Esophagus muscularis mucosa (tissue), 4 donors: ENCODE data around the gene ZDHHC22. TPM values are rescaled to one million over a fixed set of nuclear protein-coding genes. Genes with fewer than 3 reads are reported as not detected.

ENCODE experiments used
- DNase-seq: peaks from one replicate; pipeline ENCODE4 v3.0.0-alpha.2; 2017; ENCODE audit errors: extremely low spot score
- H3K27ac ChIP-seq, 4 donors: fragments of 200-600 bp; sonication (generic); replicated peaks in 1 of 4; 1 replicate in 3 of 4; 2 replicates in 1 of 4; pipeline ENCODE4 v1.5.1; 2016 to 2019; ENCODE audit warnings: mild to moderate bottlenecking in 1 of 4
- H3K27me3 ChIP-seq, 4 donors: fragments of 200-600 bp; sonication (generic); one replicate each; pipeline versions ENCODE4 v1.5.1 to v1.6.0; 2016 to 2019
- H3K36me3 ChIP-seq, 4 donors: fragments of 200-600 bp; sonication (generic); one replicate each; pipeline ENCODE4 v1.5.1; 2016 to 2019
- H3K4me1 ChIP-seq, 4 donors: fragments of 200-600 bp; sonication (generic); one replicate each; pipeline ENCODE4 v1.5.1; 2016 to 2019
- H3K4me3 ChIP-seq, 4 donors: fragments of 200-600 bp; sonication (generic); 1 replicate in 2 of 4; 2 replicates in 2 of 4; pipeline ENCODE4 v1.5.1; 2016 to 2019; ENCODE audit warnings: mild to moderate bottlenecking in 4 of 4, moderate library complexity in 1 of 4
- H3K9me3 ChIP-seq, 4 donors: fragments of 200-600 bp; sonication (generic); 1 replicate in 3 of 4; 2 replicates in 1 of 4; pipeline ENCODE4 v1.5.1; 2016 to 2019
- EP300 ChIP-seq: sonication (generic); formaldehyde crosslinking; IDR thresholded peaks from one replicate; pipeline ENCODE4 v1.6.1; 2017; ENCODE audit warnings: antibody characterized with exemption
- POLR2A ChIP-seq: fragments of 450-650 bp; IDR thresholded peaks from one replicate; pipeline ENCODE4 v1.6.1; 2017; ENCODE audit warnings: antibody characterized with exemption, moderate library complexity, mild to moderate bottlenecking, low read depth
- POLR2AphosphoS5 ChIP-seq, 2 donors: sonication (generic); formaldehyde crosslinking; IDR thresholded peaks; one replicate each; pipeline ENCODE4 v1.6.1; 2017; ENCODE audit warnings: antibody characterized with exemption in 2 of 2
- WGBS: methylation state at CpG from one replicate; pipeline ENCODE4 v1.1.5; 2018; 5-methylcytosine and 5-hydroxymethylcytosine counted together
- intact Hi-C: fragments of 100-400 bp; cut with DNase I; formaldehyde crosslinking; loops from one replicate; pipeline ENCODE4 v1.15.1; 2023
- total RNA-seq, 4 donors: library from RNA; depleted of rRNA; stranded (reverse); fragments of >200 nt; gene quantifications; one replicate each; pipeline versions ENCODE4 v1.1.0 to v1.2.1, GENCODE V29; 2016
- TF ChIP-seq, protein P1 (sequence below), 3 experiments: fragments of 200-600 bp in 2 of 3; fragments of 450-650 bp in 1 of 3; sonication (generic) in 2 of 3; IDR thresholded peaks; one replicate each; pipeline ENCODE4 v1.5.1; 2017 to 2019; ENCODE audit warnings: antibody characterized with exemption in 3 of 3, mild to moderate bottlenecking in 2 of 3, moderate library complexity in 1 of 3

Gene ZDHHC22
- total RNA-seq, 4 donors from 2014 or later = 0.13 TPM; not detected in 3

DNA sequence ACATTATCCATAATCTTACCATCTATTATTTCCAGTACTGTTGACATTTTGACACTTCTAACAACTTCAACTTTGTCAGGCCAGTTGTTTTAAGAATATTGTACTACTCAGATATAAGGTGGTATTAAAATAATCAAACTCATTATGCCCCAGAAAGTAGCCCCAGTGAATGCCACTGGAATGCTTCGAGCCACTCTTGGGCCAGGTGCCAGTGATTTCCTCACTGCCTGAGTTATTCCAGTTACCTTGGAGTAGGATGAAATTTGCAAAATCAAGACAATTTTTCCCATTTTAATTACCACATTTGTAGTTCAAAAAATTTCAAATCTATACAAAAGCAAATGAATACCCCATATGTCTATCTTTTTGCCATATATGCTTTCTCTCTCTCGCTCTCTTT, 34.4 kb downstream of the ZDHHC22 start:
- Histone ChIP-seq H3K4me1 (peaks cover 75 to 97% (median 90%) of the 10 kb centered on the region in 4 donors), H3K9me3 (no peaks in the 10 kb centered on the region), H3K36me3 (peaks cover 5 to 60% (median 49%) of the 10 kb centered on the region in 4 donors), H3K27me3 (no peaks in the 10 kb centered on the region), H3K4me3 (no peak overlapping the region), H3K27ac (peak overlapping the region; percentile 61 to 98 (median 97))
- WGBS = 76% methylated on average over 2 of the region's 2 CpGs
- DNase-seq = no peak
- intact Hi-C loops = no loop called here
- no peak for TF ChIP-seq POLR2AphosphoS5 (IDR thresholded peaks at IDR 0.05)
- TF ChIP-seq, protein P1, sequence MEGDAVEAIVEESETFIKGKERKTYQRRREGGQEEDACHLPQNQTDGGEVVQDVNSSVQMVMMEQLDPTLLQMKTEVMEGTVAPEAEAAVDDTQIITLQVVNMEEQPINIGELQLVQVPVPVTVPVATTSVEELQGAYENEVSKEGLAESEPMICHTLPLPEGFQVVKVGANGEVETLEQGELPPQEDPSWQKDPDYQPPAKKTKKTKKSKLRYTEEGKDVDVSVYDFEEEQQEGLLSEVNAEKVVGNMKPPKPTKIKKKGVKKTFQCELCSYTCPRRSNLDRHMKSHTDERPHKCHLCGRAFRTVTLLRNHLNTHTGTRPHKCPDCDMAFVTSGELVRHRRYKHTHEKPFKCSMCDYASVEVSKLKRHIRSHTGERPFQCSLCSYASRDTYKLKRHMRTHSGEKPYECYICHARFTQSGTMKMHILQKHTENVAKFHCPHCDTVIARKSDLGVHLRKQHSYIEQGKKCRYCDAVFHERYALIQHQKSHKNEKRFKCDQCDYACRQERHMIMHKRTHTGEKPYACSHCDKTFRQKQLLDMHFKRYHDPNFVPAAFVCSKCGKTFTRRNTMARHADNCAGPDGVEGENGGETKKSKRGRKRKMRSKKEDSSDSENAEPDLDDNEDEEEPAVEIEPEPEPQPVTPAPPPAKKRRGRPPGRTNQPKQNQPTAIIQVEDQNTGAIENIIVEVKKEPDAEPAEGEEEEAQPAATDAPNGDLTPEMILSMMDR (IDR thresholded peaks at IDR 0.05) = no peak

DNA sequence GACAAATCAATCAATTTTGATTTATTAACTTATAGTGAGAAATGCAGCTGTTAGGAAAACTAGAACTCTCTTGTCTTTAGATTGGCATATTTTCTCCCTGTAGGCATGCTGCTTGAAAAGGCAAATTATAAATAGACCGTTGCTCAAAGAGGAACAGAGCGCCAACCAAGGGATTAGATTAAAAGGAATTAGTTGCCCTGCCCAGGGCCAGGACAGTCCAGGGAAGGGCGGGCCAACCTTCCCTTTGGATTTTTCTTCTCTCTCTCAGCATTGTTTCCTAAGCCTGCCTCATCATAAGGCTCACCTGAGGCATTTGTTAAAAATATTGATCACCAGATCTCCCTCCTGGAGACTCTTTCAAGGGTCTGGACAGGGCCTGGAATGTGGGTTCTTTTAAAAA, 34.9 kb downstream of the ZDHHC22 start:
- DNase-seq = no peak
- no peak overlapping the region for H3K4me3 ChIP-seq
- WGBS = 57% methylated on average over 3 of the region's 3 CpGs
- peak overlapping the region; percentile 61 to 98 (median 97) for H3K27ac ChIP-seq
- intact Hi-C loops = no loop called here
- TF ChIP-seq POLR2A (no peak), POLR2AphosphoS5 (IDR thresholded peaks at IDR 0.05) (no peak), EP300 (no peak)
- TF ChIP-seq, protein P1 (IDR thresholded peaks at IDR 0.05) = no peak
- H3K36me3 ChIP-seq = peaks cover 5 to 59% (median 44%) of the 10 kb centered on the region in 4 donors
- peaks cover 71 to 98% (median 91%) of the 10 kb centered on the region in 4 donors for H3K4me1 ChIP-seq
- no peaks in the 10 kb centered on the region for H3K27me3 ChIP-seq
- H3K9me3 ChIP-seq = no peaks in the 10 kb centered on the region

DNA sequence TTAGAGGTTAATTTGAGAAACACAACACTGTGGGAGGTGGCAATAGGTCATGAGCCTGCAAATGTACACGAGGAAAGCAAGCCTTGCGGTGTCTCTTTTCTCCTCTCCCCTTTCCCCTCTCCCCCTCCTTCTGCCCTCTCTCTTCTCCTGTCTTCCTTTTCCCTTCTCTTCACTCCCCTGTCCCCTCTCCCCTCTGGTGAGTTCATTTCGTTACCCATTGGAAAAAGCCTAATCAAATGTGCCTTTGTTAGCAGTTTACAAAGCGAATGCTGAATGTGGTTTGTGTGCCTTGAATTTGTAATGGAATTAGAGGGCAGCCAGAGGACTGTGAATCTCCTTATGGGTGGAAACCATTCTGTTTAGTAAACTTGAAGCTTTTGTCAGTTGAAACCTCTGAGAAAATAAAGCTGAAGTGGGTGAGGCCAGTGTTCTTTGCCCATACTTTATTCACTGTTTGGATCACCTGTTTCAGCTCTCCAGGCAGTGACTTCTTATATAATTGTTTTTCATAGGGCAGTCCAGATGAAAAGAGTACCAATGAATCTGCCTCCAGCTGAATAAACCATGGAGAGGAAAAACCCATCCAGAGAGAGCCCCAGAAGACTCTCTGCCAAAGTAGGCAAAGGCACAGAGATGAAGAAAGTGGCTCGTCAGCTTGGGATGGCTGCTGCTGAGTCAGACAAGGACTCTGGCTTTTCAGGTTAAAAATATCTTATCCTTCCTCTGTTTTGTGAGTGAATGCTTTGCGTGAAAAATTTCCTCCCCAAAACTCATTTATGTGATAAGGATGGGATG, 36.2 kb downstream of the ZDHHC22 start:
- H3K9me3 ChIP-seq = no peaks in the 10 kb centered on the region
- no peaks in the 10 kb centered on the region for H3K27me3 ChIP-seq
- TF ChIP-seq EP300 (no peak), POLR2AphosphoS5 (IDR thresholded peaks at IDR 0.05) (no peak), POLR2A (no peak)
- TF ChIP-seq, protein P1 (IDR thresholded peaks at IDR 0.05) = no peak
- peaks cover 70 to 98% (median 92%) of the 10 kb centered on the region in 4 donors for H3K4me1 ChIP-seq
- WGBS = 61% methylated on average over 6 of the region's 6 CpGs
- intact Hi-C loops = no loop called here
- no peak for DNase-seq
- H3K4me3 ChIP-seq = no peak overlapping the region
- H3K36me3 ChIP-seq = peaks cover 5 to 50% (median 38%) of the 10 kb centered on the region in 4 donors
- H3K27ac ChIP-seq = peak overlapping the region; percentile 61 to 98 (median 97)

- Histone ChIP-seq H3K36me3 (peaks cover 5 to 40% (median 31%) of the 10 kb centered on the region in 4 donors), H3K4me1 (peaks cover 71 to 98% (median 92%) of the 10 kb centered on the region in 4 donors), H3K27ac (peak overlapping the region; percentile 61 to 98 (median 97)), H3K27me3 (no peaks in the 10 kb centered on the region), H3K9me3 (no peaks in the 10 kb centered on the region), H3K4me3 (no peak overlapping the region)
- no peak for TF ChIP-seq EP300
- no peak for TF ChIP-seq POLR2AphosphoS5 (IDR thresholded peaks at IDR 0.05)
- TF ChIP-seq, protein P1 (IDR thresholded peaks at IDR 0.05) = no peak
- TF ChIP-seq POLR2A = no peak
- intact Hi-C loops = no loop called here
- no peak for DNase-seq
- WGBS = 92% methylated on average over 3 of the region's 3 CpGs
Measured at GRCh38 chr14:77104393-77104792, 37.2 kb downstream of the ZDHHC22 start.
